DMS 273 (cell line): ENCODE results near the gene MYOZ3.

Experiments
- DNase-seq: peaks from one replicate; lab custom pipeline; 2025; ENCODE audit not compliant: unreplicated experiment; lab: John Stamatoyannopoulos, UW

MYOZ3 gene

GRCh38 chr5:150658699-150659265, 2.3 kb upstream of the MYOZ3 start:
- no peak for DNase-seq

GRCh38 chr5:150659360-150660107, 1.5 kb upstream of the MYOZ3 start:
- no peak for DNase-seq

- no peak for DNase-seq
These were observed 781 bp upstream of the MYOZ3 start for GRCh38 chr5:150660108-150660831.

- DNase-seq = no peak
These were observed 958 bp downstream of the MYOZ3 start for GRCh38 chr5:150661821-150662596.

- DNase-seq = peak; percentile 10
These were observed 1.9 kb downstream of the MYOZ3 start for GRCh38 chr5:150662731-150663516.

- DNase-seq = no peak
These were observed 2.9 kb downstream of the MYOZ3 start for GRCh38 chr5:150663936-150664335.

- DNase-seq = no peak
These were observed 4.0 kb downstream of the MYOZ3 start for GRCh38 chr5:150665044-150665443.

GRCh38 chr5:150670275-150670947, 9.4 kb downstream of the MYOZ3 start:
- DNase-seq = no peak

GRCh38 chr5:150670948-150671310, 9.9 kb downstream of the MYOZ3 start:
- DNase-seq = no peak

GRCh38 chr5:150671509-150672236, 10.6 kb downstream of the MYOZ3 start:
- peak; percentile 40 for DNase-seq

GRCh38 chr5:150672237-150672883, 11.3 kb downstream of the MYOZ3 start:
- peak; percentile 49 for DNase-seq

- DNase-seq = no peak
These were observed 11.8 kb downstream of the MYOZ3 start for GRCh38 chr5:150672884-150673275.

- DNase-seq = no peak
These were observed 13.3 kb downstream of the MYOZ3 start for GRCh38 chr5:150674341-150674821.

- no peak for DNase-seq
These were observed 14.0 kb downstream of the MYOZ3 start for GRCh38 chr5:150675069-150675468.

GRCh38 chr5:150676578-150676977, 15.5 kb downstream of the MYOZ3 start:
- no peak for DNase-seq

GRCh38 chr5:150689120-150689519, 28.1 kb downstream of the MYOZ3 start:
- no peak for DNase-seq

GRCh38 chr5:150690760-150691159, 29.7 kb downstream of the MYOZ3 start:
- DNase-seq = no peak

GRCh38 chr5:150692276-150692675, 31.2 kb downstream of the MYOZ3 start:
- no peak for DNase-seq

GRCh38 chr5:150694612-150695011, 33.6 kb downstream of the MYOZ3 start:
- peak; percentile 10 for DNase-seq
